Skeletal muscle cell (primary cell): ENCODE data around the gene NALCN.

Source experiments
- DNase-seq: peaks from one replicate; pipeline ENCODE4 v3.0.0-alpha.2; 2010; ENCODE audit warnings: low read depth
- H3K4me3 ChIP-seq: 2 replicates; pipeline ENCODE4 v1.5.1; 2011; ENCODE audit warnings: low read depth, mild to moderate bottlenecking, control low read depth, low read length, moderate library complexity

Gene NALCN

DNA sequence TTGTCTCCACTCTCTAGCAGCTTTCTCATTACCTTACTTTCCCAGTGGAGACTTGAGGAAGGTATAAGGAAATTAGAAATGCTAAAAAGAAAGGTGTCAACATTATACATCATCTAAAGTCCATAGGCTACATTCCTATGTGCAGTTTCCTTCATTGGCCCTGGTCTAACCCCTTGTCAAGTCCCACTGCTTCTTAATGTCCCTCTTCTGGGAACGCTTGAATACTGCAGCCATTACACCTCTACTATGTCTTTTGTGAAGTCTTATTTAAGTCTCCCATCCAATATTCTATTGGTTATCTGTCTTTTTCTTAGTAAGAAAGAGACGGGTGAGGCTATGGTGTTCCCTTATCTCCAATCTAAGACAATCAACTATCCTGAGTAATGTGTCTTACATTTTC, 409.1 kb downstream of the NALCN start:
- no peak for DNase-seq
- H3K4me3 ChIP-seq: no peak overlapping the region
